Endothelial cell of umbilical vein (primary cell): ENCODE data around the gene VPS37D. TPM values are rescaled to one million over a fixed set of nuclear protein-coding genes. Genes with fewer than 3 reads are reported as not detected.

Source experiments
- BruUV-seq: library from RNA; stranded (reverse); fragments of 400-500 nt; replicated peaks from 2 replicates; lab custom pipeline; 2021; lab: Mats Ljungman, UMichigan
- CTCF ChIA-PET: fragments of 300-600, 350-600 bp; sonication (Branson Sonifier 250); formaldehyde crosslinking; loops from one replicate; lab custom pipeline; 2021; ENCODE audit warnings: antibody characterized with exemption, inconsistent platforms; lab: Charles Lee
- POLR2A ChIA-PET: fragments of 300-600, 350-600 bp; sonication (Branson Sonifier 250); formaldehyde crosslinking; loops from one replicate; lab custom pipeline; 2021; ENCODE audit warnings: antibody characterized with exemption, inconsistent platforms; lab: Charles Lee
- DNase-seq: peaks from one replicate; pipeline ENCODE4 v3.0.0-alpha.2; 2011; ENCODE audit warnings: low read depth, low spot score
- FAIRE-seq: peaks from 2 replicates; lab custom pipeline; 2011; peaks lifted over from hg19 to GRCh38; lab: Jason Lieb, UNC
- H2AFZ ChIP-seq: 2 replicates; pipeline ENCODE4 v1.6.0; 2012; ENCODE audit warnings: low read depth, low read length, control low read depth, inconsistent platforms
- H3K27ac ChIP-seq: 2 replicates; pipeline ENCODE4 v1.5.1; 2011; ENCODE audit warnings: low read depth, mild to moderate bottlenecking, control low read depth, low read length, moderate library complexity; ENCODE audit not compliant: insufficient read depth
- H3K27me3 ChIP-seq, 2 experiments: 2 replicates each; pipeline versions ENCODE4 v1.6.0 to v1.6.1; 2011; ENCODE audit warnings: low read length in 2 of 2, mixed read lengths in 1 of 2; ENCODE audit not compliant: control insufficient read depth in 2 of 2, insufficient read depth in 2 of 2
- H3K36me3 ChIP-seq, 2 experiments: 2 replicates in 1 of 2; 3 replicates in 1 of 2; pipeline ENCODE4 v1.5.1; 2011; ENCODE audit warnings: low read length in 2 of 2, mild to moderate bottlenecking in 1 of 2, moderate library complexity in 1 of 2; ENCODE audit not compliant: control insufficient read depth in 2 of 2, insufficient read depth in 2 of 2; ENCODE audit errors: extremely low read depth in 1 of 2
- H3K4me1 ChIP-seq: 3 replicates; pipeline ENCODE4 v1.5.1; 2011; ENCODE audit warnings: mild to moderate bottlenecking, low read length; ENCODE audit not compliant: control insufficient read depth, insufficient read depth; ENCODE audit errors: extremely low read depth
- H3K4me2 ChIP-seq: 2 replicates; pipeline ENCODE4 v1.6.1; 2011; ENCODE audit warnings: low read length, control low read depth, mixed read lengths; ENCODE audit not compliant: insufficient read depth
- H3K4me3 ChIP-seq, 3 experiments: fragments of 200-600 bp in 1 of 3; sonication (generic), shearing (Covaris generic) in 1 of 3; replicated peaks in 1 of 3; 2 replicates each; pipeline ENCODE4 v1.5.1; 2011 to 2016; ENCODE audit warnings: control low read depth in 3 of 3, low read length in 3 of 3, mild to moderate bottlenecking in 2 of 3, inconsistent platforms in 1 of 3, low read depth in 1 of 3, moderate library complexity in 1 of 3; ENCODE audit not compliant: insufficient read depth in 1 of 3
- H3K79me2 ChIP-seq: 2 replicates; pipeline ENCODE4 v1.6.0; 2012; ENCODE audit warnings: low read length, inconsistent platforms; ENCODE audit not compliant: control insufficient read depth, insufficient read depth
- H3K9ac ChIP-seq: replicated peaks from 2 replicates; pipeline ENCODE3; 2011; ENCODE audit warnings: low read length, control low read depth; ENCODE audit not compliant: insufficient read depth; ENCODE audit errors: extremely low read depth
- H3K9me1 ChIP-seq: replicated peaks from 3 replicates; pipeline ENCODE4 v1.6.0; 2011; ENCODE audit warnings: mild to moderate bottlenecking, low read length; ENCODE audit not compliant: control insufficient read depth, insufficient read depth; ENCODE audit errors: extremely low read depth
- H3K9me3 ChIP-seq: replicated peaks from 2 replicates; pipeline ENCODE4 v1.5.1; 2012; ENCODE audit warnings: low read length, inconsistent platforms; ENCODE audit not compliant: control insufficient read depth, insufficient read depth
- H4K20me1 ChIP-seq: replicated peaks from 2 replicates; pipeline ENCODE3; 2011; ENCODE audit warnings: mild to moderate bottlenecking, low read length; ENCODE audit not compliant: control insufficient read depth, insufficient read depth; ENCODE audit errors: extremely low read depth
- EZH2 ChIP-seq: IDR thresholded peaks from 2 replicates; pipeline ENCODE4 v1.6.1; 2012; ENCODE audit warnings: borderline replicate concordance, low read depth, mild to moderate bottlenecking, moderate library complexity, low read length, inconsistent platforms; ENCODE audit not compliant: severe bottlenecking
- JUN ChIP-seq: IDR thresholded peaks from 2 replicates; pipeline ENCODE4 v1.6.1; 2011; ENCODE audit warnings: borderline replicate concordance, low read depth; ENCODE audit not compliant: insufficient read length, insufficient read depth
- POLR2A ChIP-seq: IDR thresholded peaks from 2 replicates; pipeline ENCODE4 v1.6.1; 2012; ENCODE audit warnings: low read depth, mild to moderate bottlenecking, control low read depth, low read length
- POLR2AphosphoS5 ChIP-seq: IDR thresholded peaks from 2 replicates; pipeline ENCODE4 v1.6.1; 2012; ENCODE audit warnings: low read depth, mild to moderate bottlenecking, control low read depth, low read length, moderate library complexity; ENCODE audit not compliant: insufficient read depth
- dilution Hi-C: fragments of 300-500 bp; cut with MboI; formaldehyde crosslinking; loops from one replicate; pipeline ENCODE4 v1.15.0; 2019; ENCODE audit warnings: low sequenced_read_pairs; ENCODE audit not compliant: extremely low pct_ligation_motif_present
- intact Hi-C: fragments of 100-400 bp; cut with micrococcal nuclease; formaldehyde crosslinking; loops from one replicate; pipeline ENCODE4 v1.10.0; 2022
- polyA plus RNA-seq, 4 experiments: library from polyadenylated mRNA; depleted of rRNA in 3 of 4; stranded (reverse) in 3 of 4; unstranded in 1 of 4; fragments of >200 nt; gene quantifications; 2 replicates each; pipeline versions ENCODE4 v1.2.1 to v1.2.3, GENCODE V29; 2011 to 2012; ENCODE audit warnings: missing spikeins in 1 of 4
- total RNA-seq: library from RNA; stranded (reverse); gene quantifications from 2 replicates; pipeline ENCODE4 v1.2.3, GENCODE V29; 2021
- TF ChIP-seq, protein P1 (sequence below): IDR thresholded peaks from 2 replicates; pipeline ENCODE4 v1.6.1; 2011; ENCODE audit not compliant: insufficient read depth, insufficient read length
- TF ChIP-seq, protein P2 (sequence below), 2 donors: IDR thresholded peaks; 1 replicate in 1 of 2; 2 replicates in 1 of 2; pipeline ENCODE4 v1.5.1; 2011; ENCODE audit warnings: low read length in 2 of 2, mild to moderate bottlenecking in 2 of 2, moderate library complexity in 2 of 2, control low read depth in 1 of 2, inconsistent platforms in 1 of 2, low read depth in 1 of 2; ENCODE audit not compliant: insufficient read depth in 1 of 2; ENCODE audit errors: extremely low read depth in 1 of 2

Gene VPS37D
- total and polyA plus RNA-seq, 2 donors (not counting 3 experiments of a cell fraction or from before 2014, with no cell fraction given), result 2.0 to 2.1 TPM

DNA sequence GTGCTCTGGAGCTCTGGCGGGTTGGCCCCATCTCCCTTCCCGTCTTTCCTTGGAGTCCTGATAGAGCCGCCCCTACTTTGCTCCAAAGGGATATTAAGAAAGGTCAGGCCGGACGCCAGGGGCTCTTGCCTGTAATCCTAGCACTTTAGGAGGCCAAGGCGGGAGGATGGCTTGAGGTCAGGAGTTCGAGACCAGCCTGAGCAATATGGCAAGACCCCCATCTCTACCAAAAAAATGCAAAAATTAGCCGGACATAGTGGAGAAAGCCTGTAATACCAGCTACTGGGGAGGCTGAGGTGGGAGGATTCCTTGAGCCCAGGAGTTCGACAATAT lies 43.0 kb upstream of the VPS37D start:
- no peaks in the 10 kb centered on the region for H4K20me1 ChIP-seq
- H3K79me2 ChIP-seq, result no peaks in the 10 kb centered on the region
- DNase-seq, result no peak
- H3K9ac ChIP-seq, result no peak overlapping the region
- ChIA-PET CTCF (interaction anchor here (0.6 to 1.7 kb wide), 2 partner anchors 9 to 18 kb away, joined by 5 to 7 read pairs; no protein-coding TSS in a partner anchor), POLR2A (no interaction called here)
- no peak for TF ChIP-seq EZH2
- TF ChIP-seq POLR2A, result no peak
- TF ChIP-seq, protein P1, sequence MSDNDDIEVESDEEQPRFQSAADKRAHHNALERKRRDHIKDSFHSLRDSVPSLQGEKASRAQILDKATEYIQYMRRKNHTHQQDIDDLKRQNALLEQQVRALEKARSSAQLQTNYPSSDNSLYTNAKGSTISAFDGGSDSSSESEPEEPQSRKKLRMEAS, result no peak
- H2AFZ ChIP-seq, result no peak overlapping the region
- H3K9me1 ChIP-seq, result no peaks in the 10 kb centered on the region
- H3K4me3 ChIP-seq, result no peak overlapping the region
- dilution Hi-C loops, result no loop called here
- H3K27ac ChIP-seq, result no peak overlapping the region
- H3K27me3 ChIP-seq, result peaks cover 28 to 39% of the 10 kb centered on the region in 2 experiments
- intact Hi-C loops, result loop anchor here (5.0 kb wide), 1 partner anchor 43 kb away; the partner anchor contains the start of gene VPS37D
- no peaks in the 10 kb centered on the region for H3K9me3 ChIP-seq
- BruUV-seq, result no TSS peak
- peaks cover 3% of the 10 kb centered on the region for H3K4me1 ChIP-seq
- no peaks in the 10 kb centered on the region for H3K36me3 ChIP-seq
- FAIRE-seq, result no peak
- H3K4me2 ChIP-seq, result peak overlapping the region; percentile 50

DNA sequence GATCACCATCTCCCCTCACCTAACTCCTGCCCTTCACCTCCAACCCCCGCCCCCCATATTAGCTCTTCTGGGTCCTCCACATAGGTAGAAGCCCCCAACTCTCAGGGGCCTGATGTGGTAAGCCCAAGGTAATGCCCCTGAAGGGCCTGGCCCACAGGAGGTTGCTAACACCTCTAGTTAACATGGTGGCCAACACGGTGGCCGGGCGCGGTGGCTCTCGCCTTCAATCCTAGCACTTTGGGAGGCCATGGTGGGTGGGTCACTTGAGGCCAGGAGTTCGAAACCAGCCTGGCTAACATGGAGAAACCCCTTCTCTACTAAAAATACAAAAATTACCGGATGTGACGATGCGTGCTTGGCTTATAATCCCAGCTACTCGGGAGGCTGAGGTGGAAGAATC lies 42.4 kb upstream of the VPS37D start:
- H3K27ac ChIP-seq, result no peak overlapping the region
- intact Hi-C loops, result loop anchor here (5.0 kb wide), 1 partner anchor 42 kb away; the partner anchor contains the start of gene VPS37D
- no peaks in the 10 kb centered on the region for H3K79me2 ChIP-seq
- TF ChIP-seq, protein P2, sequence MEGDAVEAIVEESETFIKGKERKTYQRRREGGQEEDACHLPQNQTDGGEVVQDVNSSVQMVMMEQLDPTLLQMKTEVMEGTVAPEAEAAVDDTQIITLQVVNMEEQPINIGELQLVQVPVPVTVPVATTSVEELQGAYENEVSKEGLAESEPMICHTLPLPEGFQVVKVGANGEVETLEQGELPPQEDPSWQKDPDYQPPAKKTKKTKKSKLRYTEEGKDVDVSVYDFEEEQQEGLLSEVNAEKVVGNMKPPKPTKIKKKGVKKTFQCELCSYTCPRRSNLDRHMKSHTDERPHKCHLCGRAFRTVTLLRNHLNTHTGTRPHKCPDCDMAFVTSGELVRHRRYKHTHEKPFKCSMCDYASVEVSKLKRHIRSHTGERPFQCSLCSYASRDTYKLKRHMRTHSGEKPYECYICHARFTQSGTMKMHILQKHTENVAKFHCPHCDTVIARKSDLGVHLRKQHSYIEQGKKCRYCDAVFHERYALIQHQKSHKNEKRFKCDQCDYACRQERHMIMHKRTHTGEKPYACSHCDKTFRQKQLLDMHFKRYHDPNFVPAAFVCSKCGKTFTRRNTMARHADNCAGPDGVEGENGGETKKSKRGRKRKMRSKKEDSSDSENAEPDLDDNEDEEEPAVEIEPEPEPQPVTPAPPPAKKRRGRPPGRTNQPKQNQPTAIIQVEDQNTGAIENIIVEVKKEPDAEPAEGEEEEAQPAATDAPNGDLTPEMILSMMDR (IDR thresholded peaks at IDR 0.05; ENCODE audit: extremely low read depth in 1 of 2, insufficient read depth in 1 of 2, low read depth in 1 of 2, low read length in 2 of 2), result no peak
- TF ChIP-seq, protein P1, result no peak
- TF ChIP-seq JUN, result no peak
- TF ChIP-seq POLR2AphosphoS5, result no peak
- dilution Hi-C loops, result no loop called here
- DNase-seq, result no peak
- no peaks in the 10 kb centered on the region for H4K20me1 ChIP-seq
- ChIA-PET POLR2A (no interaction called here), CTCF (interaction anchor here (1.1 to 1.7 kb wide), 2 partner anchors 19 to 100 kb away, joined by 5 to 7 read pairs; no protein-coding TSS in a partner anchor)
- no peak overlapping the region for H3K4me2 ChIP-seq
- H3K27me3 ChIP-seq, result peaks cover 28 to 39% of the 10 kb centered on the region in 2 experiments
- no peak overlapping the region for H3K9ac ChIP-seq
- H3K9me3 ChIP-seq, result no peaks in the 10 kb centered on the region
- H3K36me3 ChIP-seq, result no peaks in the 10 kb centered on the region
- peaks cover 3% of the 10 kb centered on the region for H3K4me1 ChIP-seq
- H3K4me3 ChIP-seq, result no peak overlapping the region
- no TSS peak for BruUV-seq
- FAIRE-seq, result no peak
- H2AFZ ChIP-seq, result no peak overlapping the region
- H3K9me1 ChIP-seq, result no peaks in the 10 kb centered on the region
